Thymus (tissue), 14 donors: Measurements from ENCODE around the gene EIF5B. TPM values are rescaled to one million over a fixed set of nuclear protein-coding genes. Genes with fewer than 3 reads are reported as not detected.
"Not testable (repeated sequence)": the region's sequence is repeated elsewhere in the genome, so short reads cannot be mapped to it uniquely, and the experiment has no call there.

Experiments
- DNase-seq, 9 donors: peaks; one replicate each; pipeline ENCODE4 v3.0.0-alpha.2; 2013; ENCODE audit warnings: low spot score in 9 of 9, low read depth in 6 of 9, missing footprints in 1 of 9
- H3K27ac ChIP-seq, 2 donors: one replicate each; pipeline ENCODE4 v1.5.1; 2013; ENCODE audit warnings: control low read depth in 1 of 2, low read depth in 1 of 2, low read length in 1 of 2, mild to moderate bottlenecking in 1 of 2, moderate library complexity in 1 of 2
- H3K27me3 ChIP-seq, 2 donors: one replicate each; pipeline ENCODE4 v1.5.1; 2013; ENCODE audit warnings: low read length in 1 of 2; ENCODE audit not compliant: control insufficient read depth in 2 of 2, insufficient read depth in 1 of 2
- H3K36me3 ChIP-seq, 2 donors: one replicate each; pipeline ENCODE4 v1.5.1; 2013; ENCODE audit warnings: low read length in 1 of 2, mild to moderate bottlenecking in 1 of 2, moderate library complexity in 1 of 2; ENCODE audit not compliant: control insufficient read depth in 2 of 2, insufficient read depth in 2 of 2
- H3K4me1 ChIP-seq, 2 donors: one replicate each; pipeline ENCODE4 v1.5.1; 2013; ENCODE audit warnings: low read length in 2 of 2; ENCODE audit not compliant: control insufficient read depth in 2 of 2, insufficient read depth in 2 of 2
- H3K4me3 ChIP-seq, 2 donors: one replicate each; pipeline ENCODE4 v1.5.1; 2013; ENCODE audit warnings: low read length in 2 of 2, control low read depth in 1 of 2, mild to moderate bottlenecking in 1 of 2
- H3K9me3 ChIP-seq, 2 donors: one replicate each; pipeline ENCODE4 v1.5.1; 2013; ENCODE audit warnings: low read length in 1 of 2, mild to moderate bottlenecking in 1 of 2; ENCODE audit not compliant: control insufficient read depth in 2 of 2, insufficient read depth in 1 of 2
- WGBS: extraction: QIAGEN DNeasy Blood & Tissue Kit; methylation state at CpG from one replicate; pipeline ENCODE4 v1.1.7; 2013; 5-methylcytosine and 5-hydroxymethylcytosine counted together
- long read RNA-seq, 10 donors: transcript quantifications; one replicate each; lab custom pipeline, GENCODE V29; 2026
- polyA plus RNA-seq: library from polyadenylated mRNA; stranded (reverse); fragments of 200-250 nt; gene quantifications from one replicate; pipeline ENCODE4 v1.2.3, GENCODE V29; 2013
- total RNA-seq: library from RNA; stranded (reverse); fragments of 120-200 nt; gene quantifications from one replicate; pipeline ENCODE4 v1.2.4, GENCODE V29; 2013
- donor health status: healthy.

Gene EIF5B, protein sequence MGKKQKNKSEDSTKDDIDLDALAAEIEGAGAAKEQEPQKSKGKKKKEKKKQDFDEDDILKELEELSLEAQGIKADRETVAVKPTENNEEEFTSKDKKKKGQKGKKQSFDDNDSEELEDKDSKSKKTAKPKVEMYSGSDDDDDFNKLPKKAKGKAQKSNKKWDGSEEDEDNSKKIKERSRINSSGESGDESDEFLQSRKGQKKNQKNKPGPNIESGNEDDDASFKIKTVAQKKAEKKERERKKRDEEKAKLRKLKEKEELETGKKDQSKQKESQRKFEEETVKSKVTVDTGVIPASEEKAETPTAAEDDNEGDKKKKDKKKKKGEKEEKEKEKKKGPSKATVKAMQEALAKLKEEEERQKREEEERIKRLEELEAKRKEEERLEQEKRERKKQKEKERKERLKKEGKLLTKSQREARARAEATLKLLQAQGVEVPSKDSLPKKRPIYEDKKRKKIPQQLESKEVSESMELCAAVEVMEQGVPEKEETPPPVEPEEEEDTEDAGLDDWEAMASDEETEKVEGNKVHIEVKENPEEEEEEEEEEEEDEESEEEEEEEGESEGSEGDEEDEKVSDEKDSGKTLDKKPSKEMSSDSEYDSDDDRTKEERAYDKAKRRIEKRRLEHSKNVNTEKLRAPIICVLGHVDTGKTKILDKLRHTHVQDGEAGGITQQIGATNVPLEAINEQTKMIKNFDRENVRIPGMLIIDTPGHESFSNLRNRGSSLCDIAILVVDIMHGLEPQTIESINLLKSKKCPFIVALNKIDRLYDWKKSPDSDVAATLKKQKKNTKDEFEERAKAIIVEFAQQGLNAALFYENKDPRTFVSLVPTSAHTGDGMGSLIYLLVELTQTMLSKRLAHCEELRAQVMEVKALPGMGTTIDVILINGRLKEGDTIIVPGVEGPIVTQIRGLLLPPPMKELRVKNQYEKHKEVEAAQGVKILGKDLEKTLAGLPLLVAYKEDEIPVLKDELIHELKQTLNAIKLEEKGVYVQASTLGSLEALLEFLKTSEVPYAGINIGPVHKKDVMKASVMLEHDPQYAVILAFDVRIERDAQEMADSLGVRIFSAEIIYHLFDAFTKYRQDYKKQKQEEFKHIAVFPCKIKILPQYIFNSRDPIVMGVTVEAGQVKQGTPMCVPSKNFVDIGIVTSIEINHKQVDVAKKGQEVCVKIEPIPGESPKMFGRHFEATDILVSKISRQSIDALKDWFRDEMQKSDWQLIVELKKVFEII
- total RNA-seq (13.2 TPM), polyA plus RNA-seq (26.3 TPM)
- long read RNA-seq, donor 1, result 0 reads
- long read RNA-seq, donor 2, full-length matches to known transcripts, result 9 of 165 reads
- long read RNA-seq, donor 2, partial matches to known transcripts, result 156 of 165 reads
- long read RNA-seq, donor 2, other reads (novel, unspliced or antisense), result 0 of 165 reads
- long read RNA-seq, donor 3, full-length matches to known transcripts, result 5 of 146 reads
- long read RNA-seq, donor 3, partial matches to known transcripts, result 141 of 146 reads
- long read RNA-seq, donor 3, other reads (novel, unspliced or antisense), result 0 of 146 reads
- long read RNA-seq, donor 4, partial matches to known transcripts, result 72 of 73 reads
- long read RNA-seq, donor 4, other reads (novel, unspliced or antisense), result 0 of 73 reads
- long read RNA-seq, donor 5, full-length matches to known transcripts, result 3 of 144 reads
- long read RNA-seq, donor 5, partial matches to known transcripts, result 141 of 144 reads
- long read RNA-seq, donor 5, other reads (novel, unspliced or antisense), result 0 of 144 reads
- long read RNA-seq, donor 6, full-length matches to known transcripts, result 2 of 55 reads
- long read RNA-seq, donor 6, partial matches to known transcripts, result 53 of 55 reads
- long read RNA-seq, donor 6, other reads (novel, unspliced or antisense), result 0 of 55 reads
- long read RNA-seq, donor 7, full-length matches to known transcripts, result 2 of 132 reads
- long read RNA-seq, donor 7, partial matches to known transcripts, result 130 of 132 reads
- long read RNA-seq, donor 7, other reads (novel, unspliced or antisense), result 0 of 132 reads
- long read RNA-seq, donor 8, partial matches to known transcripts, result 8 of 8 reads
- long read RNA-seq, donor 8, other reads (novel, unspliced or antisense), result 0 of 8 reads
- long read RNA-seq, donor 9, partial matches to known transcripts, result 68 of 68 reads
- long read RNA-seq, donor 9, other reads (novel, unspliced or antisense), result 0 of 68 reads
- long read RNA-seq, donor 10, partial matches to known transcripts, result 63 of 64 reads
- long read RNA-seq, donor 10, other reads (novel, unspliced or antisense), result 0 of 64 reads

DNA sequence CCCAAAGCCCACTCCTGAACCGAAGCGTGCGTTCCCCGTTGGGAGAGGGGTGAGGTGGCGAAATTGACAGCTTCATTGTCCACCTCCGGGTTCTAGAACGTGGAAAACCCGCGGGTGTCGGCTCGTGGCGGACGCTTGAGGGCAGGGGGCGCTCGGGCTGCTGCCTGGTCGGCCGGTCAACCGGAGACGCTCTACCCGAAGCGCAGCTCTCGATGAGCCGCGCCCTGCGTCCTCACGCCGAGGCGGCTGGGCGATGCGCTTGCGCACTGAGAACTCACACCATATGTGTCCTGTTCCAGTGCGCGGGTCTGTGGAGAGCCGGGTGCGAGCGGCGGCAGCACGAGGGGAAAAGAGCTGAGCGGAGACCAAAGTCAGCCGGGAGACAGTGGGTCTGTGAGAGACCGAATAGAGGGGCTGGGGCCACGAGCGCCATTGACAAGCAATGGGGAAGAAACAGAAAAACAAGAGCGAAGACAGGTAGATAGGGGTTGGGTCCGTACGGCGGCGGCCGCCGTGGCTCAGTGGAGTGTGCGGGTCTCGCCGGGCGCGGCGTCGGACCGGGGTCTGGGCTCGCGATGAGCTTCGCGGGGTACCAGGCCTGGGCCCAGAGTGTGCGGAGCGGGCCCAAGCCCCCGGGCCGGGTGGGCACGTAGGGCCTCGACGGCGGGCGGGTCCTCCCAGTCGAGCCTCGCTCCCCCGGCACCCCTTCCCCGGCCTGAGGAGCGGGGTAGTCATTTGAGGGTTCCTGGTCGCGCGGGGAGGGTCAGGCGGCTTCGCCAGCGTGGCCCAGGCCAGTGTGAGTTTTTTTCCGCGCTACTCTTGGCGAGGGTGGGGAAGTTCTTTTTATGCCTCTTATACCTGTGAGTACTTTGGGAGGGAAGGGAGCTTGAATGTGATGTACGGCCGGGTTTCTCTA is at the start of gene EIF5B:
EIF5B (plus strand) TSS at position 277 of the 916 bp plus-strand sequence; CDS start at position 443, 166 bp downstream.
- peak within 1 kb of the TSS; percentile 96 for H3K27ac ChIP-seq
- H3K36me3 ChIP-seq, result peaks cover 0 to 12% of the 10 kb centered on the region in 2 donors
- no peaks in the 10 kb centered on the region for H3K9me3 ChIP-seq
- under 1% methylated on average over 87 of the region's 87 CpGs for WGBS
- DNase-seq, result peak; percentile 82 to 96 (median 90)
- H3K4me1 ChIP-seq, result peaks cover 4% of the 10 kb centered on the region in 2 donors
- no peaks in the 10 kb centered on the region for H3K27me3 ChIP-seq
- peak within 1 kb of the TSS; percentile 70 to 85 for H3K4me3 ChIP-seq

DNA sequence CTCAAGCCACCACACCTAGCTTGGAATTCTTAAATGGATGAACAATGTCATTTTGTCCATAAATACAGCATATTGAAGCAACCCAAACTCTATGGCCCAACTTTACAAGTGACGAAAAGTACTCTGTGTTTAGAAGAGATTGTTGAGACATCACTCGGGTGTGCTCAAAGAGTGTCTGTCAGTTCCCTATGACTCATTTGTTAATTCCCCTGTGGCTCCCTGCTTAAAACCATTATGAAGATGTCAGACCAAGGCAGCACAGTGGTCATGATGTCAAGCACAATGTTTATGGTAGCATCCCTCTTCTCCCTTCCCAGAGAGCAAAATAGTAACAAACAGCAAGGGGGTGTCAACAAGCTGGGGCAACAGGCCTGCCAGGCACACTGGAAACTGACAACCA is 39.2 kb upstream of the EIF5B start:
- no peaks in the 10 kb centered on the region for H3K9me3 ChIP-seq
- H3K27me3 ChIP-seq, result no peaks in the 10 kb centered on the region
- H3K36me3 ChIP-seq, result peaks cover 0 to 3% of the 10 kb centered on the region in 2 donors
- H3K4me1 ChIP-seq, result no peaks in the 10 kb centered on the region
- no peak overlapping the region for H3K4me3 ChIP-seq
- DNase-seq, result no peak
- WGBS, result 98% methylated on average over 2 of the region's 2 CpGs
- H3K27ac ChIP-seq, result no peak overlapping the region

DNA sequence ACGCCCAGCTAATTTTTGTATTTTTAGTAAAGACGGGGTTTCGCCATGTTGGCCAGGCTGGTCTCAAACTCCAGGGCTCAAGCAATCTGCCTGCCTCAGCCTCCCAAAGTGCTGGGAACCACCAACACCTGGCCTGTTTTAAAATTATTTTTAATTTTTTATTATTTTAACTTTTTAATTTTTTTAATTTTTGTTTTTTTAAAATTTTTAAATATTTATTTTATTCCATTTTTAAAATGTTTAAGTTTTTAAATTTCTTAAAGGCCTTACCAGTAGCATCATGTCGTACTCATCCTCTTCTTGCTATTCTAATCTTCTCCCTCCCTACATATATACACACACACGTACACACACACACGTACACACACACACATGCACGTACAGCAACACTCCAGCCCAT is 37.6 kb upstream of the EIF5B start:
- no peaks in the 10 kb centered on the region for H3K27me3 ChIP-seq
- no peak overlapping the region for H3K27ac ChIP-seq
- no peak overlapping the region for H3K4me3 ChIP-seq
- no peak for DNase-seq
- no peaks in the 10 kb centered on the region for H3K4me1 ChIP-seq
- WGBS, result 97% methylated on average over 7 of the region's 7 CpGs
- H3K9me3 ChIP-seq, result no peaks in the 10 kb centered on the region
- peaks cover 0 to 3% of the 10 kb centered on the region in 2 donors for H3K36me3 ChIP-seq

DNA sequence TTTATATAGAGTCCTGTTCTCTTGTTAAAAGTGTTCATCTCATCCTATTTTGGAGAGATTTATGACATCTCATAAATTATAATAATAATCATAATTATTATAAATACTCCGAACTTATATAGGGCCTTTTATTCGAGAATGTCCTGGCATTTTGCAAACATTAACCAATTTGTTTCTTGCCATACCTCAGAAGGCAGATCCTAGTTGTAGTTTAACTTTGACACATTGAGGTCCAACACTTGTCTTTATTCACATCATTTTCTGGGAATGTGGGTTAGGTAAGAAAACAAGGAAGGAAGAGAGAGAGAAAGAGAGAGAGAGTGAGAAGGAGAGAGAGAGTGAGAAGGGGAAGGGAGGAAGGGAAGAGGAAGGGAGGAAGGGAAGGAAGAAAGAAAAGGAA is 36.1 kb upstream of the EIF5B start, which contains the start of gene LYG1:
LYG1 (minus strand) TSS at position 101 of the 400 bp plus-strand sequence. CDS start 5,527 bp downstream, outside the sequence.
- WGBS, result 99% methylated on average over 2 of the region's 2 CpGs
- not testable (repeated sequence) for H3K27me3 ChIP-seq, H3K36me3 ChIP-seq

DNA sequence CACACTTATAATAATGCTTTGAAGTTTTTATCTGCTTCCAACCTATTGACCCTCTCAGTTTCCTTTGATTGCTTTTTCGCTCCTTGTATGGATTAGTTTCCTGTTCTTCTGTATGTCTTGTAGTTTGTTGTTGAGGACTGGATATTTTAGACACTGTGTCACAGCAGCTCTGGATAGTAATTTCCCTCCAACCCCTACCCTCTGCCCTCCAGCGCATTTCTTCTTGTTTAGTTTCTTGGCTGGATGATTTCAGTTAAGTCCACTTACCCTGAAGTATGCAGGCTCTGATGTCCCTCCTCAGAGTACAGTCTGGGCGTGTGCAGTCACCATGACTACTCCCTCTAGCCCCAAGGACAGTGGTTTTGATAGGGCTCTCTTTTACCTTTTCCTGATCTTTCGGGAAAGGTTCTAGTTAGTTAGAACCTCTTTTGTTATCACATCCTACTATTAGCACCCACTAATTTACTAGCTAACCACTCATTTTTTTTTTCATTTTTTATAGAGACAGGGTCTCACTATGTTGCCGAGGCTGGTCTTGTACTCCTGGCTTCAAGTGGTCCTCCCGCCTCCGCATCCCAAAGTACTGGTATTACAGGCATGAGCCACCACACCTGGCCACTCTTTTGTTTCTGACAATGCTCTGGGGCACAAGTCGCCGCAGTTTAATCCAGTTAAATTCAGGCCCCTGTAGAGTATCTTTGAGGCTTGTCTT is 19.9 kb upstream of the EIF5B start:
- no peak overlapping the region for H3K27ac ChIP-seq
- DNase-seq, result no peak
- H3K4me3 ChIP-seq, result no peak overlapping the region
- 98% methylated on average over 9 of the region's 9 CpGs for WGBS
- H3K27me3 ChIP-seq, result no peaks in the 10 kb centered on the region
- no peaks in the 10 kb centered on the region for H3K9me3 ChIP-seq
- peaks cover 21 to 39% of the 10 kb centered on the region in 2 donors for H3K36me3 ChIP-seq
- H3K4me1 ChIP-seq, result no peaks in the 10 kb centered on the region

More for the DNA sequence above, 36.1 kb upstream of the EIF5B start, which contains the start of gene LYG1:
- H3K4me3 ChIP-seq, H3K4me1 ChIP-seq, H3K27ac ChIP-seq, H3K9me3 ChIP-seq, DNase-seq: not testable (repeated sequence)

DNA sequence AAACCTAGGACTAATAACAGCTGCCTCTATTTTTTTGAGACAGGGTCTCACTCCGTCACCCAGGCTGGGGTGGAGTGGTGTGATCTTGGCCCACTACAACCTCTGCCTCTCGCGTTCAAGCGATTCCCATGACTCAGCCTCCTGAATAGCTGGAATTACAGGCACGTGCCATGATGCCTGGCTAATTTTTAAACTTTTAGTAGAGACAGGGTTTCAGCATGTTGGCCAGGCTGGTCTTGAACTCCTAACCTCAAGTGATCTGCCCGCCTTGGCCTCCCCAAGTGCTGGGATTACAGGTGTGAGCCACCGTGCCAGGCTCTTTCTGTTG is 19.4 kb upstream of the EIF5B start:
- not testable (repeated sequence) for H3K27ac ChIP-seq, H3K27me3 ChIP-seq, H3K9me3 ChIP-seq, DNase-seq, H3K4me3 ChIP-seq, H3K4me1 ChIP-seq
- over 99% methylated on average over 7 of the region's 7 CpGs for WGBS
- peaks cover 22 to 43% of the 10 kb centered on the region in 2 donors for H3K36me3 ChIP-seq
